Heart left ventricle (tissue), 16 donors: ENCODE results near the gene SRGAP1. TPM values are rescaled to one million over a fixed set of nuclear protein-coding genes. Genes with fewer than 3 reads are reported as not detected.

Experiments used
- ATAC-seq, 4 donors: fragments of 200-7000 bp; cut with Tn5 transposase; one replicate each; pipeline ENCODE4 v1.9.1; 2020 to 2022; ENCODE audit warnings: moderate library complexity in 4 of 4, mild to moderate bottlenecking in 3 of 4, moderate number of reproducible peaks in 1 of 4
- DNase-seq, 5 donors: peaks; one replicate each; pipeline ENCODE4 v3.0.0-alpha.2; 2020
- H3K27ac ChIP-seq, 12 donors: fragments of 200-600 bp; sonication (generic) in 4 of 12; one replicate each; pipeline versions ENCODE4 v1.5.0 to v1.8.0; 2016 to 2022; ENCODE audit warnings: mild to moderate bottlenecking in 2 of 12
- H3K27me3 ChIP-seq, 9 donors: fragments of 200-600 bp; sonication (generic) in 2 of 9; one replicate each; pipeline versions ENCODE4 v1.5.1 to v1.8.0; 2016 to 2022; ENCODE audit warnings: mild to moderate bottlenecking in 3 of 9
- H3K36me3 ChIP-seq, 9 donors: fragments of 200-600 bp; sonication (generic) in 2 of 9; one replicate each; pipeline versions ENCODE4 v1.5.0 to v1.8.0; 2018 to 2022; ENCODE audit warnings: mild to moderate bottlenecking in 2 of 9
- H3K4me1 ChIP-seq, 12 donors: fragments of 200-600 bp; sonication (generic) in 4 of 12; one replicate each; pipeline versions ENCODE4 v1.5.0 to v1.8.0; 2016 to 2022; ENCODE audit warnings: mild to moderate bottlenecking in 3 of 12
- H3K4me3 ChIP-seq, 12 donors: fragments of 200-600 bp; sonication (generic) in 4 of 12; one replicate each; pipeline versions ENCODE4 v1.5.0 to v1.8.0; 2017 to 2022; ENCODE audit warnings: mild to moderate bottlenecking in 9 of 12, moderate library complexity in 4 of 12
- H3K9me3 ChIP-seq, 12 donors: fragments of 200-600 bp; sonication (generic) in 4 of 12; one replicate each; pipeline versions ENCODE4 v1.5.0 to v1.8.0; 2016 to 2022; ENCODE audit warnings: mild to moderate bottlenecking in 1 of 12
- CTCF ChIP-seq, 12 donors: fragments of 200-600 bp; sonication (generic) in 4 of 12; IDR thresholded peaks; one replicate each; pipeline versions ENCODE4 v1.5.0 to v1.8.0; 2018 to 2022; ENCODE audit warnings: antibody characterized with exemption in 12 of 12, mild to moderate bottlenecking in 5 of 12
- POLR2A ChIP-seq, 2 donors: fragments of 450-650 bp; IDR thresholded peaks; one replicate each; pipeline ENCODE4 v1.6.1; 2017; ENCODE audit warnings: antibody characterized with exemption in 2 of 2, mild to moderate bottlenecking in 2 of 2, moderate library complexity in 2 of 2
- WGBS, 4 donors: extraction: QIAGEN DNeasy Blood & Tissue Kit in 2 of 4; methylation state at CpG; one replicate each; pipeline versions ENCODE4 v1.1.5 to v1.1.7; 2013 to 2018; 5-methylcytosine and 5-hydroxymethylcytosine counted together
- intact Hi-C, 10 donors: fragments of 100-400 bp; cut with DNase I; formaldehyde crosslinking; loops; one replicate each; pipeline versions ENCODE4 v1.11.1 to v1.14.2; 2022
- polyA plus RNA-seq, 2 donors: library from polyadenylated mRNA; stranded (reverse); fragments of 200-250 nt; gene quantifications; one replicate each; pipeline ENCODE4 v1.2.3, GENCODE V29; 2013
- total RNA-seq, 9 donors: library from RNA; depleted of rRNA in 2 of 9; stranded (reverse); fragments of >200 nt in 2 of 9; fragmentation: NEBNext Ultra II Directional in 3 of 9; extraction: Animal tissue kit (Norgen Biotek cat#: 25700) in 3 of 9; gene quantifications; one replicate each; pipeline versions ENCODE4 v1.1.0 to v1.2.4, GENCODE V29; 2016 to 2023
- donor health status: ischemic (EF 13 %, LVEDD 7.1; RV severe dilation, severe dysfunction).
- donor health status: healthy with polysubstance abuse.
- donor health status: DM: no; HTN: yes; CAD: no.
- donor health status: DM: no; HTN: no; CAD: no.
- donor health status: ischemic (EF 25% LVEDD 6.9; RV normal size, moderate dysfunction).
- donor health status: ischemic (EF 25% LVEDD 5.7; RV mildly dilated, moderate dysfunction).
- donor health status: healthy.
- donor health status: DM: yes; HTN: yes; CAD: no.
- donor health status: ischemic (EF 35%, LVEDD 5.7; RV mildly dilated, moderate dysfunction).
- donor health status: nonischemic (EF 11% LVEDD 7.7; RV severe dilation, severe dysfunction).
- donor health status: DM: yes; HTN: yes; CAD: no.
- donor health status: PGD.
- donor health status: ischemic (EF 29% LVEDD 5.4; RV normal size, mild dysfunction).
- donor health status: nonischemic (EF 23%, LVEDD 6.1; RV moderate dilation, normal function).

SRGAP1 gene
- total and polyA plus RNA-seq, 11 donors, result 1.3 to 10.6 (median 4.5) TPM

DNA sequence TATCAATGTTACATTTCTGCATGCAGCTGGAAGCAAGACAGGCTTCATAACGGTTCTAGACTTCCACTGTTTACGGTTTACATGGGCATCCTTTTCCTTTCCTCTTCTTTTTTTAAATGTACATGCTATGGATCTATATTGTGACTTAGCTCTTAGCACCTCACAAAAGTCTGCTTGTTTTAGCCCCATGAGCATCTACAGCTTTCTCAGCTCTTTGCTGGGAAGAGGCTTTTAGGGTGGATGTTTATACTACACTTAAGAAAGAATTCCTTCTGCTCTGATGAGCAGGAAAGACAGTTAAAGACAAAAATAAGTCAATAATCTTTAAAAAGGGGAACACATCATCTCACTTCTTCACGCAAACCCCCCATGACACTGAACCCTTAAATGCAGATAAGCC lies 326.2 kb downstream of the SRGAP1 start:
- no peak for TF ChIP-seq POLR2A (IDR thresholded peaks at IDR 0.05)
- TF ChIP-seq CTCF (IDR thresholded peaks at IDR 0.05), result no peak
- WGBS, 4 donors, result 69 to 74% (median 69%) methylated on average over 3 of the region's 3 CpGs
- no peak overlapping the region for H3K4me3 ChIP-seq
- intact Hi-C loops, result loop anchor here in 1 of 10 donors (10.0 kb wide), 1 partner anchor 56 kb away; no protein-coding TSS in a partner anchor
- no peaks in the 10 kb centered on the region for H3K4me1 ChIP-seq
- peaks cover 0 to 6% (median 0%) of the 10 kb centered on the region in 12 donors for H3K9me3 ChIP-seq
- no peaks in the 10 kb centered on the region for H3K36me3 ChIP-seq
- ATAC-seq (no peak), DNase-seq (no peak)
- H3K27ac ChIP-seq, result no peak overlapping the region
- H3K27me3 ChIP-seq, result no peaks in the 10 kb centered on the region

GRCh38 chr12:64171715-64172114 lies 327.2 kb downstream of the SRGAP1 start:
- H3K4me1 ChIP-seq, result no peaks in the 10 kb centered on the region
- intact Hi-C loops, result loop anchor here in 1 of 10 donors (10.0 kb wide), 1 partner anchor 57 kb away; no protein-coding TSS in a partner anchor

GRCh38 chr12:64172143-64172970 lies 327.9 kb downstream of the SRGAP1 start:
- Histone ChIP-seq H3K36me3 (no peaks in the 10 kb centered on the region), H3K9me3 (no peaks in the 10 kb centered on the region), H3K4me3 (no peak overlapping the region), H3K4me1 (peaks cover 0 to 5% (median 0%) of the 10 kb centered on the region in 12 donors), H3K27me3 (no peaks in the 10 kb centered on the region), H3K27ac (no peak overlapping the region)
- TF ChIP-seq POLR2A (IDR thresholded peaks at IDR 0.05) (no peak), CTCF (IDR thresholded peaks at IDR 0.05) (no peak)
- ATAC-seq, result no peak
- intact Hi-C loops, result loop anchor here in 1 of 10 donors (10.0 kb wide), 1 partner anchor 58 kb away; no protein-coding TSS in a partner anchor
- 50 to 76% (median 61%) methylated on average over 1 of the region's 1 CpG for WGBS, 4 donors
- no peak for DNase-seq

More at GRCh38 chr12:64171715-64172114, 327.2 kb downstream of the SRGAP1 start:
- WGBS, 4 donors, result 84 to 93% (median 85%) methylated on average over 1 of the region's 1 CpG
- ATAC-seq (no peak), DNase-seq (no peak)
- TF ChIP-seq CTCF (IDR thresholded peaks at IDR 0.05), result no peak
- no peak for TF ChIP-seq POLR2A (IDR thresholded peaks at IDR 0.05)
- H3K36me3 ChIP-seq, result no peaks in the 10 kb centered on the region
- no peaks in the 10 kb centered on the region for H3K9me3 ChIP-seq
- H3K4me3 ChIP-seq, result no peak overlapping the region
- no peaks in the 10 kb centered on the region for H3K27me3 ChIP-seq
- no peak overlapping the region for H3K27ac ChIP-seq

DNA sequence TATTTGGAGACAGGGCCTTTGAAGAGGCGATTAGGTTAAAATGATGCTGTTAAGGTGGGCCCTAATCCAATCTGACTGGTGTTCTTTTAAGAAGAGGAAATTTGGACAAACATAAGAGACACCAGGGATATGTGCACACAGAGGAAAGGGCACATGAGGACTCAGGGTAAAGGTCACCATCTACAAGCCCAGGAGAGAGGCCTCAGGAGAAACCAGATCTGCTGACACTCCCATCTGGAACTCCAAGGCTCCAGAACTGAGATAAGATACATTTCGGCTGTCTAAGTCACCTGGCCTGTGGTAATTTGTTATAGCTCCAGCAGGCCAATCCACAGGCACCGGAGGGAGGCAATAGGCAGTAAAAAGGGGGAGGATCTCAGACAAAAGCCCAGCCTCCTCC lies 329.0 kb downstream of the SRGAP1 start:
- ATAC-seq (no peak), DNase-seq (no peak)
- TF ChIP-seq POLR2A (IDR thresholded peaks at IDR 0.05) (no peak), CTCF (IDR thresholded peaks at IDR 0.05) (no peak)
- 66 to 87% (median 77%) methylated on average over 3 of the region's 3 CpGs for WGBS, 4 donors
- Histone ChIP-seq H3K4me1 (peaks cover 0 to 12% (median 0%) of the 10 kb centered on the region in 12 donors), H3K36me3 (no peaks in the 10 kb centered on the region), H3K9me3 (no peaks in the 10 kb centered on the region), H3K4me3 (no peak overlapping the region), H3K27me3 (no peaks in the 10 kb centered on the region), H3K27ac (no peak overlapping the region)
- intact Hi-C loops, result loop anchor here in 1 of 10 donors (10.0 kb wide), 1 partner anchor 59 kb away; no protein-coding TSS in a partner anchor
